Mesothelial cell of epicardium (in vitro differentiated cells): ENCODE results near the gene KCNH1. TPM values are rescaled to one million over a fixed set of nuclear protein-coding genes. Genes with fewer than 3 reads are reported as not detected.

Experiments
- DNase-seq, 2 experiments: peaks; one replicate each; pipeline ENCODE4 v3.0.0; 2021; ENCODE audit warnings: low spot score in 2 of 2; ENCODE audit not compliant: unreplicated experiment in 2 of 2
- H3K27ac Mint-ChIP-seq: 2 replicates; pipeline ENCODE4 v1.8.0; 2021; ENCODE audit warnings: mixed read lengths
- H3K27me3 Mint-ChIP-seq: 2 replicates; pipeline ENCODE4 v1.8.0; 2021; ENCODE audit warnings: low read depth, mixed read lengths
- H3K36me3 Mint-ChIP-seq: 2 replicates; pipeline ENCODE4 v1.8.0; 2021; ENCODE audit warnings: mixed read lengths
- H3K4me1 Mint-ChIP-seq: 2 replicates; pipeline ENCODE4 v1.8.0; 2021; ENCODE audit warnings: mixed read lengths
- H3K4me3 Mint-ChIP-seq: 2 replicates; pipeline ENCODE4 v1.8.0; 2021; ENCODE audit warnings: mild to moderate bottlenecking, moderate library complexity, mixed read lengths
- H3K9me3 Mint-ChIP-seq: 2 replicates; pipeline ENCODE4 v1.8.0; 2021; ENCODE audit warnings: mixed read lengths
- CTCF ChIP-seq: fragments of 200-600 bp; sonication (generic); IDR thresholded peaks from one replicate; pipeline ENCODE4 v1.5.0; 2021; ENCODE audit warnings: antibody characterized with exemption; ENCODE audit not compliant: unreplicated experiment
- total RNA-seq: library from RNA; stranded (reverse); gene quantifications from 3 replicates; pipeline ENCODE4 v1.2.1, GENCODE V29; 2021

The KCNH1 gene
- total RNA-seq, 1 donor from 2014 or later: 0.34 TPM

GRCh38 chr1:210747890-210748289 lies 386.1 kb downstream of the KCNH1 start:
- no peak overlapping the region for H3K4me3 Mint-ChIP-seq
- no peak overlapping the region for H3K27ac Mint-ChIP-seq
- no peak for TF ChIP-seq CTCF
- peaks cover 5% of the 10 kb centered on the region for H3K4me1 Mint-ChIP-seq
- no peaks in the 10 kb centered on the region for H3K36me3 Mint-ChIP-seq
- no peaks in the 10 kb centered on the region for H3K27me3 Mint-ChIP-seq
- no peak for DNase-seq
- no peaks in the 10 kb centered on the region for H3K9me3 Mint-ChIP-seq

GRCh38 chr1:210747112-210747511 lies 386.8 kb downstream of the KCNH1 start:
- TF ChIP-seq CTCF: no peak
- Mint-ChIP-seq H3K4me3 (no peak overlapping the region), H3K9me3 (no peaks in the 10 kb centered on the region), H3K27me3 (no peaks in the 10 kb centered on the region), H3K4me1 (peaks cover 5% of the 10 kb centered on the region), H3K36me3 (no peaks in the 10 kb centered on the region), H3K27ac (no peak overlapping the region)
- no peak for DNase-seq

GRCh38 chr1:210746024-210746731 lies 387.8 kb downstream of the KCNH1 start:
- H3K27me3 Mint-ChIP-seq: no peaks in the 10 kb centered on the region
- H3K4me1 Mint-ChIP-seq: no peaks in the 10 kb centered on the region
- no peak for DNase-seq
- H3K9me3 Mint-ChIP-seq: no peaks in the 10 kb centered on the region
- TF ChIP-seq CTCF: no peak
- H3K4me3 Mint-ChIP-seq: no peak overlapping the region
- no peak overlapping the region for H3K27ac Mint-ChIP-seq
- no peaks in the 10 kb centered on the region for H3K36me3 Mint-ChIP-seq

- no peak for TF ChIP-seq CTCF
- Mint-ChIP-seq H3K9me3 (no peaks in the 10 kb centered on the region), H3K27ac (no peak overlapping the region), H3K27me3 (peaks cover 4% of the 10 kb centered on the region), H3K36me3 (no peaks in the 10 kb centered on the region), H3K4me1 (no peaks in the 10 kb centered on the region), H3K4me3 (no peak overlapping the region)
- no peak for DNase-seq
Observed at GRCh38 chr1:210743038-210743437, 390.9 kb downstream of the KCNH1 start.

GRCh38 chr1:210741564-210741963 lies 392.4 kb downstream of the KCNH1 start:
- TF ChIP-seq CTCF: no peak

More at GRCh38 chr1:210741564-210741963, 392.4 kb downstream of the KCNH1 start:
- DNase-seq: no peak
- H3K9me3 Mint-ChIP-seq: no peaks in the 10 kb centered on the region
- H3K27ac Mint-ChIP-seq: no peak overlapping the region
- peaks cover 18% of the 10 kb centered on the region for H3K27me3 Mint-ChIP-seq
- H3K4me3 Mint-ChIP-seq: no peak overlapping the region
- no peaks in the 10 kb centered on the region for H3K4me1 Mint-ChIP-seq
- no peaks in the 10 kb centered on the region for H3K36me3 Mint-ChIP-seq
